Left lobe of liver (tissue), 2 donors: ENCODE data around the gene CBARP. TPM values are rescaled to one million over a fixed set of nuclear protein-coding genes. Genes with fewer than 3 reads are reported as not detected.

Experiments
- ATAC-seq: fragments of 200-7000 bp; cut with Tn5 transposase; one replicate; pipeline ENCODE4 v1.9.1; 2020; ENCODE audit warnings: mild to moderate bottlenecking, moderate library complexity
- DNase-seq: peaks from one replicate; pipeline ENCODE4 v3.0.0-alpha.2; 2020; ENCODE audit warnings: low spot score
- total RNA-seq: library from RNA; stranded (reverse); gene quantifications from one replicate; pipeline ENCODE4 v1.2.1, GENCODE V29; 2021
- donor health status: DM: no; HTN: no; CAD: no; lungs with moderate emphysema.
- donor health status: DM: no; HTN: yes; CAD: no.

The CBARP gene
- total RNA-seq: 0.38 TPM

- no peak for ATAC-seq
- DNase-seq: no peak
These were observed at the start of gene CBARP for GRCh38 chr19:1237754-1238368. CBARP (minus strand) TSS chr19:1238005; CDS start chr19:1236100, 1,905 bp downstream.

GRCh38 chr19:1286487-1287353 is 48.9 kb upstream of the CBARP start:
- no peak for DNase-seq
- ATAC-seq: no peak

- ATAC-seq (peak; percentile 19), DNase-seq (no peak)
These were observed 48.0 kb upstream of the CBARP start, which contains the start of gene EFNA2 for GRCh38 chr19:1285737-1286360. EFNA2 (plus strand) TSS chr19:1285873; CDS start chr19:1286169, 296 bp downstream.

GRCh38 chr19:1284979-1285736 is 47.4 kb upstream of the CBARP start:
- peak; percentile 68 for DNase-seq
- no peak for ATAC-seq

- peak; percentile 60 for ATAC-seq
These were observed 46.6 kb upstream of the CBARP start for GRCh38 chr19:1284293-1284978.

GRCh38 chr19:1283917-1284292 is 46.1 kb upstream of the CBARP start:
- no peak for DNase-seq
- no peak for ATAC-seq

More at GRCh38 chr19:1284293-1284978, 46.6 kb upstream of the CBARP start:
- peak; percentile 85 for DNase-seq

GRCh38 chr19:1283207-1283916 is 45.6 kb upstream of the CBARP start:
- peak; percentile 88 for DNase-seq

GRCh38 chr19:1282588-1283206 is 44.9 kb upstream of the CBARP start:
- no peak for ATAC-seq
- no peak for DNase-seq

More at GRCh38 chr19:1283207-1283916, 45.6 kb upstream of the CBARP start:
- peak; percentile 68 for ATAC-seq

- DNase-seq (no peak), ATAC-seq (no peak)
These were observed 43.9 kb upstream of the CBARP start for GRCh38 chr19:1281569-1282287.

GRCh38 chr19:1280636-1281568 is 43.1 kb upstream of the CBARP start:
- DNase-seq (no peak), ATAC-seq (no peak)

GRCh38 chr19:1279782-1280341 is 42.1 kb upstream of the CBARP start:
- ATAC-seq: peak; percentile 35

GRCh38 chr19:1278713-1279660 is 41.2 kb upstream of the CBARP start:
- DNase-seq: no peak
- ATAC-seq: no peak

More at GRCh38 chr19:1279782-1280341, 42.1 kb upstream of the CBARP start:
- peak; percentile 86 for DNase-seq

- no peak for ATAC-seq
- DNase-seq: no peak
These were observed 40.3 kb upstream of the CBARP start for GRCh38 chr19:1278074-1278473.

- ATAC-seq (no peak), DNase-seq (no peak)
These were observed 39.3 kb upstream of the CBARP start for GRCh38 chr19:1277061-1277460.

- DNase-seq (no peak), ATAC-seq (no peak)
These were observed 38.8 kb upstream of the CBARP start for GRCh38 chr19:1276628-1277022.
